Peyer's patch (tissue), 4 donors: ENCODE data around the gene CDCA7.

Experiments used
- POLR2A ChIP-seq, 2 donors: fragments of 450-650 bp; IDR thresholded peaks; one replicate each; pipeline ENCODE4 v1.5.1; 2017; ENCODE audit warnings: antibody characterized with exemption in 2 of 2, mild to moderate bottlenecking in 2 of 2, moderate library complexity in 2 of 2
- TF ChIP-seq, protein P1 (sequence below), 6 experiments: fragments of 450-650 bp in 4 of 6; fragments of 200-600 bp in 2 of 6; sonication (generic) in 1 of 6; IDR thresholded peaks; one replicate each; pipeline ENCODE4 v1.5.1; 2017 to 2019; ENCODE audit warnings: antibody characterized with exemption in 6 of 6, mild to moderate bottlenecking in 3 of 6, moderate library complexity in 1 of 6

DNA sequence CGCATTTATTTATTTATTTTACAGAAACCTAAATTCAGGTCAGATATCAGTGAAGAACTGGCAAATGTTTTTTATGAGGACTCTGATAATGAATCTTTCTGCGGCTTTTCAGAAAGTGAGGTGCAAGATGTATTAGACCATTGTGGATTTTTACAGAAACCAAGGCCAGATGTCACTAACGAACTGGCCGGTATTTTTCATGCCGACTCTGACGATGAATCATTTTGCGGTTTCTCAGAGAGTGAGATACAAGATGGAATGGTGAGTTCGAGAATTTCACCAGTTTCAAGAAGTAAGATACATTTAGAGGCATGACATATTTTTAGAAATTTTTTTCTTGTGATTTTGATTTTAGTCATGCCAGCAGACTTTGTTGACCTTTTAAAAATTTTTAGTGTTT is 4.6 kb downstream of the CDCA7 start:
- TF ChIP-seq, protein P1, sequence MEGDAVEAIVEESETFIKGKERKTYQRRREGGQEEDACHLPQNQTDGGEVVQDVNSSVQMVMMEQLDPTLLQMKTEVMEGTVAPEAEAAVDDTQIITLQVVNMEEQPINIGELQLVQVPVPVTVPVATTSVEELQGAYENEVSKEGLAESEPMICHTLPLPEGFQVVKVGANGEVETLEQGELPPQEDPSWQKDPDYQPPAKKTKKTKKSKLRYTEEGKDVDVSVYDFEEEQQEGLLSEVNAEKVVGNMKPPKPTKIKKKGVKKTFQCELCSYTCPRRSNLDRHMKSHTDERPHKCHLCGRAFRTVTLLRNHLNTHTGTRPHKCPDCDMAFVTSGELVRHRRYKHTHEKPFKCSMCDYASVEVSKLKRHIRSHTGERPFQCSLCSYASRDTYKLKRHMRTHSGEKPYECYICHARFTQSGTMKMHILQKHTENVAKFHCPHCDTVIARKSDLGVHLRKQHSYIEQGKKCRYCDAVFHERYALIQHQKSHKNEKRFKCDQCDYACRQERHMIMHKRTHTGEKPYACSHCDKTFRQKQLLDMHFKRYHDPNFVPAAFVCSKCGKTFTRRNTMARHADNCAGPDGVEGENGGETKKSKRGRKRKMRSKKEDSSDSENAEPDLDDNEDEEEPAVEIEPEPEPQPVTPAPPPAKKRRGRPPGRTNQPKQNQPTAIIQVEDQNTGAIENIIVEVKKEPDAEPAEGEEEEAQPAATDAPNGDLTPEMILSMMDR (IDR thresholded peaks at IDR 0.05): no peak
- no peak for TF ChIP-seq POLR2A (IDR thresholded peaks at IDR 0.05)
